Dedifferentiated amniotic fluid mesenchymal stem cell (primary cell): ENCODE data around the gene CDCA8.

Experiments
- DNase-seq: peaks from one replicate; pipeline ENCODE4 v3.0.0-alpha.2; 2016; ENCODE audit errors: extremely low spot score

The CDCA8 gene

DNA sequence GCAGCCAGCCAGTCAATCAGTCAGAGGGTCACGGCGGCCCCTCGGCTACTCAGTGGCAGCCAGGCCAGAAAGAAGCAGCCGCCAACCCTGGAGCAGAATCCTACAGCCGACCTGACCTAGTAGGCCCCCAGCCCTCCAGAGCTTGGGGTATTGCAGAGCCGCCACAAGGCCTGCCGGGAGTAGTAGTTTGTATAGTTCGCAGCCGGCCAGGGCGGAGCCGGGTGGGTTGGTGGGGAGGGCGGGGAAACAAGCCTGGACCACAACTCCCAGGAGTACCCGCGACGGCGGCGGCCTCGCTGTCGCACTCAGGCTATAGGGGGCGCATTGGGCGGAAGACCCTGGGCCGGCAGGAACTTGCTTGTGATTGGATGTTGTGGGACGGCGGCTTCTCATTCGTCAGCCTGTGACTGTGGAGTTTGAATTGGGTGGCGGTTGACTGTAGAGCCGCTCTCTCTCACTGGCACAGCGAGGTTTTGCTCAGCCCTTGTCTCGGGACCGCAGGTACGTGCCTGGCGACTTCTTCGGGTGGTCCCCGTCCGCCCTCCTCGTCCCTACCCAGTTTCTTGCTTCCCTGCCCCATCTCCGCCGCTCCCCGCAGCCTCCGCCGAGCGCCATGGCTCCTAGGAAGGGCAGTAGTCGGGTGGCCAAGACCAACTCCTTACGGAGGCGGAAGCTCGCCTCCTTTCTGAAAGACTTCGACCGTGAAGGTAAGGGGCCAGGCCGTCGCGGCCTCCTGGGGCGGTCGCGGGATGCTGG is at the start of gene CDCA8:
Gene CDCA8 (plus strand): TSS at position 439 of the 756 bp plus-strand sequence. CDS start 175 bp downstream, at position 614.
- peak; percentile 96 for DNase-seq

DNA sequence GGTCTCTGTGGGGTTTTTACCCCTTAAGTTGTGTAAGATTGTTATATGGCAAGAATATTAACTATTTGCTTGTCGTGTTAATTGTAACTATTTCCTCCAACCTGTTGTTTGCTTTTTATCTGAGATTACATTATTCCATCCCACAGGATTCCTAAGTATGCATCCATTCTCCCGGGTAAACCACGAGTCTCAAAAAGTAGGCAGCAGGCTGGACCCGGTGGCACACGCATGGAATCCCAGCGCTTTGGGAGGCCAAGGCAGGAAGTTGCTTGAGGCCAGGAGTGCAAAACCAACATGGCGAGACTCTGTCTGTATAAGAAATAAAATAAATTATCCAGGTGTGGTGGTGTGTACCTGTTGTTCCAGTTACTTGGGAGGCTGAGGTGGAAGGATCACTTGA is 45.0 kb upstream of the CDCA8 start:
- no peak for DNase-seq

DNA sequence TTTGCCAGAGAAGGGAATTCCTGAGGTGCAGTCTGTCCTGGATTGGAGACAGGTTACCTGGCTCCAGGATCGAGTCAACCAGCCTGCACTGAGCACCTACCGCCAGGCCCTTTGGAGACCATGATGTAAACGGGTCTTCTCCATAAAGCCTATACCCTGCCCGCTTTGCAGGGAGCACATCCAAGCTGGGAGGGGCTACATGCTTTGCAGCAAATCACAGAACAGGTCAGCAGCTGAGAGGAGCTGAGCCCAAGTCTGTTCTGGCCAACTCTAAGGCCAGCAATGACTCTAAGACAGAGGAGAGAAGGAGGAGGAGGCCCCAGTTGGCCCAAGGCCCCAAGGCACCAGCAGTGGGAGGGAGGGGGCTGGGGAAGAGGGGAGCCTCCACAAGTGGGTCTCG is 42.1 kb upstream of the CDCA8 start:
- no peak for DNase-seq

DNA sequence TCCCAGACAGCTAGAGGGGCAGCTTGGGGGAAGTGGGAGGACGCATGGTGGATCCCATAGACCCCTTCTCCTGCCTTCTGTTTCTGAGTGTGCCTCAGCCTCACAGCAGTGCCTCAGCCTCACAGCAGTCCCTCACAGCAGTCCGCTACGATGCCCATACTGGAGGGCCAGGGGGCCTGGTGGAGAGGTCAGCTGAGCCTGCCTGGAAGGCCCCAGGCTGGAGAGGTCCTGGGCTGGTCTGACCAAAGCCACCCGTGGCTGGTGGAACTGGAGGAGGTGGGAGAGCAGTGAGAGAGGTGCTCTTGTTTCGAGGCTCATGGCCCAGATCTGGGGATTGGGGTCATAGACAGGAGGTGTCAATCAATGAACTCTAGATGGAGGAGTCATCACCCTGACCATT is 41.6 kb upstream of the CDCA8 start:
- DNase-seq = no peak

DNA sequence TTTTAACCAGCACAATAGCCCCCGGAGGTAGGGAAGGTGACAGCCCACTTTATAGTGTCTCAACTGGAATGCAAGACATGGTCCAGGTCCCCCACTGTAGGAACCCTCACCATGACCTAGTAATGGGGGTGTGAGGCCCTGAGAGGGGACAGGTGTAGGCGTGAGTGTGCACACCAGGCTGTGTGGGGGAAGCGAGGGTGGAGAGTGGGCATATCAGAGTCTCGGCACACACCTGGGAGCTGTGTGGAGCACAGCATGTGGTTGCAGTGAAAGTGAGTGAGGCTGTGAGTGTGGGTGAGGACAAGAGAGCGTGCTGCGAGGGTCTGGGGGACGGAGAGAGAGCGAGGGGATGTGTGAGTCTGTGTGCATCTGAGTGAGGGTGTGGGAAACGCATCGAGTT is 40.5 kb upstream of the CDCA8 start:
- no peak for DNase-seq

DNA sequence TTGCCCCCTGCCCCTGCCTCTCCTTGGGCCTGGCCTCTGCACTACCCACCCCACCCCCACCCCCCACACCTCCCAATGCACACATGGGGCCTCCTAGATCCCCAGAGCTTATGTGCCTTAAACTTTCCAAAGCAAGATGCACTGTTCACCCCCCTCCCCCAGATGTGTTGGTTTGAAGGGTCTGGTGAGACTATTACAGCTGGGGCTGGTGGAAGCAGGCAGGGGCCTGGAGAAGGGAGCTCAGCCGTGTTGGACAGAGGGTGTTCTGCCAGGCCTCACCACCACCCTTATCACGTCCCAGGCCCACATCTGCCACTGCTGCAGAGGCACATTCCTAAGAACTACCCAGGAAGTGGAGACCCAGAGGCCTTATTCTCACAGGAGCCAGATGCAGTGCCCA is 39.3 kb upstream of the CDCA8 start:
- DNase-seq = no peak

DNA sequence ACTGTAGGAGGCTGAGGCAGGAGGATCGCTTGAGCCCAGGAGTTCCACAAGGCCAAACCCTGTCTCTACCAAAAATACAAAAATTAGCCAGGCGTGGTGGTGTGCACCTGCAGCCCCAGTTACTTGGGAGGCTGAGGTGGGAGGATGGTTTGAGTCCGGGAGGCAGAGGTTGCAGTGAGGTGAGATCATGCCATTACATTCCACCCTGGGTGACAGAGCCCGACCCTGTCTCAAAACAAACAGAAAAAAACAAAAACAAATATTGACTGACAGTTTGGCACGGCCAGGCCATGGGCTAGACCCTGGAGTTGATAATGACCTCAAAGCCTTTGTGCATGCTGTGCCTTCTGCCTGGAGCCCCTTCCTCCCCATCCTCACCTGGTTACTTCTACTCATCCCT is 38.4 kb upstream of the CDCA8 start:
- no peak for DNase-seq

DNA sequence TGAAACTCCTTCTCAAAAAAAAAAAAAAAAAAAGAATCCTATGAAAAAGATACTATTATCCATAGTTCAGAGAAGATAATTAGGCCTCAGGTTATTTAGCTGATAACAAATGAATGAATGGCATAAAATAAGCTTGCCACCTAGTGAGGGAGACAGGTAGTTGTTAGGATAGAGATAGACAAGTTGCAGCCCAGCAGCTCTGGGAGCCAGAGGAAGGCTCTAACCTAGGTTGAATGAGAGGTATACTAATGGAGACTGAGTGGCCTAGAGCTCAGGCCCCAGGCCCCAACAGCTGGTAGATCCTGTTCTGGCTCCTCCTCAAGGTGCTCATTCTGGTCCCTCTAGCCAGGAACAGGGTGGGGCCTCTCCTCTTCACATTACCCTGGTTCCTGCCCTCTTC is 37.0 kb upstream of the CDCA8 start:
- no peak for DNase-seq

DNA sequence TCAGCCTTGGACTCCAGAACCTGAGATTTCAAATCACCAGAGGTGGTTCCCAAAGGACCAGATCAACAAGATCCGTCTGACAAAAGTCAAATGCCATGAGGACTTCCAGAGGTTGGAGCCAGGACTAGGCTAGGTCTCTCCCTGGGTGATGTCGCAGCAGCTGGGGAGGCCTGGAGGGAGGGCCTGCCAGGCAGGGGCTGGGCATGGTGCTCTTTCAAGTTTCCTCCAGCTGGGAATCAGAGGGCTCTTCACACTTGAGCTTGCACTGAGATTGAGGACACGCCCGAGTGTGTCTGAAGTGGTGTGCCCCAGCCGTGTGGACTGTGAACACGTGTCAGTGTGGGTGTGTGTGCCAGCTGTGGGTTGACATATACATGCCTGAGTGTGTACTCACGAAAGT is 36.3 kb upstream of the CDCA8 start:
- no peak for DNase-seq

DNA sequence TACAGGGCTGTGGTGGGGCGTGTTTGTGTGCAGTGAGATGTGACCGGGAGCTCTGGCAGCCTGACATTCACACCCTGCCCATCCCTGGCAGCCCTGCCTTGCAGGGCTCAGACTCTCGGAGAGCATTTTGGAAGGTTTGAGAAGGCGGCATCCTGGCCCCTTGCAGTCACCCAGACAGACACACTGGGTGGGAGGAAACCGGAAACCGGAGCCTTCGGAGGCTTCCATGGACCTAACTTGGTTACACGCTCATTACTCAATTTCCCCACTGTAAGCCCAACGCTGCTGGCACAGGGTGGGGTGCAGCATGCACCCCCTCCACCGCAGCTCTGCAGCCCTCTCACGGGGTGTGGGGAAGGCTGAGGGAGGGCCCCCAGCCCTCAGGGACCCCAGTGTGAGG is 35.4 kb upstream of the CDCA8 start:
- no peak for DNase-seq

DNA sequence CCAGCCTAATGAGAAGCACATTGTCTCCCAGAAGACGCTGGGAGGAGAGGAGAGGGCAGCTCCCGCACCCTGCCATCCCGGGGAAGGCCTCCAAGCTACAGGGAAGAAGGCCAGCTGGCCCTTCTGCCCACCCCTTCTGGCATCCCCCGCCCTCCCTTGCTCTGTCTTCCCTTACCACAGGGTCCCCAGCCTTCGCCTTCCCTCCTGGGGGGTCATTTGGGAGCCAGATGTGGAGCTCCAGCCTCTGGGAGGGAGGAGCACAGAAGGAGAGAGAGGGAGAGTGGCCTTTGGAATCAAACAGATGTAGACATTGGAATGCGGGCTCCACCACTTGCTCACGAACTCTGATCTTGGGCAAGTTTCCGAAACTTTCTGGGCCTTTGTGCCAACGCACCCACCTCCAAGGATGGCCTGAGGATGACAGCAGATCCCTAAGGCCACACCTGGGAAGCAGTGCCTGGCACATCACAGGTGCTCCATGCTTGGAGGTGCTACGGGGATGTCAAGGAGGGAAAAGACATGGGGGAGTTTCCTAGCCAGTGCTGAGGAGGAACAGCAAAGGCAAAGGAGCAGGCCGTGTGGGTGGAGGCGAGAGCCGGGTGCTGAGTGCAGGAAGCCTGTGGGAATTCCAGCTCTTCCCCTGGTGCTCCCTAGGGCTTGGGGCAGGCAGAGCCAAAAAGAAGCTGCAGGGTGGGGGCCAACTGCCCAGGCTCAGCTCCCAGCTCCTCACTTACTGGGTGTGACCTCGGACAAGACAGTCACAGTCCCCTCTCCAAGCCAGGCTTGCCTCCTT is 34.5 kb upstream of the CDCA8 start:
- DNase-seq = no peak

DNA sequence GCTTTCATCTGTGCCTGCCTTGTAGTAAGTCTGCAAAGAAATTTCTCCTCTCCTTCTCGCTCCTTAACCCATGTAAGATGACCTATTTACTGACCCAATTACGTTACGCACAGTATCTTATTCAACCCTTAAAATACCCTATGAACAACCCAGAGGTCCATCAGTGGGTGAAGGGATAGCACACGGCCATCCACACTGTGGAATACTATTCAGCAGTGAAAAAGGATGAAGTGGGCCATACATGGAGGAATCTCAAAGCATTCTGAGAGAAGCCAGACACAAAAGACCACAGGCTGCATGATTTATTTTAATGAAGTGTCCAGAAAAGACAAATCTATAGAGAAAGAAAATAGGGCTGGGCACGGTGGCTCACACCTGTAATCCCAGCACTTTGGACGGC is 33.8 kb upstream of the CDCA8 start:
- DNase-seq = no peak

DNA sequence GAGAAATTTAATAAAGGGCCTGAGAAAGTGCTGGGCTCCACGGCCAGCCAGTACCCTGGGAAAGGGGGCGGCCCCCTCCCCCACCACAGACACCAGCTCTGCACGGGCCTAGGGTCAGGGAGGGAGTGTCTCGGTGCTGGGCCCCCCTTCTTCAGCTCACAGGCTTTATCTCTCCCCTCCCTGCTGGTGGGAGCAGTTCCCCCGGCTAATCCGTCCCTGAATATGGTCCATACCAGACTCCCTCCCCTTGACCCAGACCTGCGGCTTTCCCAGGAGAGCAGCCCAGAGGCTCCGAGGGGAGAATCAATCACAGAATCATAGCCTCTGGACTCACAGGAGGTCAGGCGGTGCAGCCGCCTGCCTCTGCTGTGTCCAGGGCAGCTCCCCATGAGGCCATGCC is 31.7 kb upstream of the CDCA8 start:
- DNase-seq = no peak

DNA sequence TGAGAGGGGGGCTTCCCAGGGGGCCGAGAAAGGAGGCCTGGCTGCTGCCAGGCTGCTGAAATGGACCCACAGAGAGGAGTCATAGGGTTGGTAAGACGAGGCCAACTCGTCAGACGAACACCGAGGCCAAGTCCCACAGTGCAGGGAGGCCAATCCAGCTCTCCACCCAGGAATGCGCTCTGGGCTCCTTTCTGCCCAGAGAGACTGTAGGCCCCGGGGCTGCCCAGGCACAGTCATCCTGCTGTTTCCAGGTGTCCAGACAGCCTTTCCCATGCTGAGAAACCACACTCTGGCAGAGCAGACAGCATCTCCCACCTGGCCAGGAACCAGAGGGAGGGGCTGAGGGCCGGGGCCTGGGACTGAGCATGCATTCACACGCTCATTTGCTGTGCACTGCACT is 30.9 kb upstream of the CDCA8 start:
- DNase-seq = no peak

DNA sequence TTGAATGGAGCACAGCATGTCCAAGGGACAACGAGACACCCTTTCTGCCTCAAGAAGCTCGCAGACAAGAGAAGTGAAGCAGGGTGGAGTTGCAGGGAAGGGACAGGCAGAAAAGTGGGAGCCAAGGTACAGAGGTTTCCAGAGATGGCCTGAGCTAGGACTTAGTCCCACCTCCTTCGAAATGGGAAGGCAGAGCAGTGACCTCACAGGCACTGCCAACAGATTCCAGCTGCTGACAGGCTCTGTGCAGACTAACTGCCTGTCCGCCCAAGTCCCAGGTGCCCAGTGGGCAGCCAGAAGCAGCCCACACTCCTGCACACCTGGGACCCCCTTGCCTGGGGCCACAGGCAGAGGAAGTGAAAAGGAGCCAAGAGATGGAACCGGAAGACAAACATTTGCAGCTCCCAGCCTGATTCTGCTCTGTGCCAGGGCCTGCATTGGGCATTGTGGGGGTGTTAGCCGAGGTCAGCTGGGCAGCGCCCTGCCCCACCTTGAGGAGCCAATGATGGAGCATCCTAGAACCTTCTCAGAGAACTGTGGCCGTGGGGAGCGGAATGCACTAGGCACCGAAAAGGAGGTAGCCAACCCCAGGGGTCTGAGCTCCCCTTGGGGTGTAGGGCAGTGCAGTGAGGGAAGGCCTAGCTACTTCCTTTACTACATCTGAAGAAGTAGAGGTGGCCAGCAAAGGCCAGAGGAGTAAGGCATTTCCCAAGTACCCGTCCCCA is 30.1 kb upstream of the CDCA8 start:
- no peak for DNase-seq

DNA sequence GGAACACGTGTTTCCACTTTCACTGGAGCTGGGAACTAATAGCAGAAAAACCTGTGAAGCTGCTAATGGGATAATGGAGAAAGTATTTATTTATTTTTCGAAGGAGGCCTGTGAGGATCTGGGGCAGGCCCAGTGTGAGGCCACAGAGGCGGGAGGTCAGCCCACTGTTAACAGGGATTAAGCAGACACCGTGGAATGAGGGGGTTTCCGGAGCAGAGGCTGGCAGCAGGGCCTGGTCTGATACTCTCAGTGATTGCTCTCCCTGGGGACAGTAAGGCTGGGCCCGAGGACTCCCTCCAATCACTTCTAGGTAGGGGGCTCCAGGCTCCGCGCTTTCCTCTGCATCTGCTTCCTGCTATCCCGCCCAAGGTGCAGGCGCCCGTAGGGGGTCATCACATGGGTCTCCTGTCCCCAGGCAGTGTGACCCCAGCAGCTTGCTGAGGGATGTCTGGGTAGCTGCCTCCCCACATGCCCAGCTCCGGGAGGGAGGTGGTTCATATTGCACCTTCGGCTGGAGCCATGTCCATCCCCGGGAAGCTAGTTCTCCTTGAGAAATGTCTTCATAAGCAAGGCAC is 28.8 kb upstream of the CDCA8 start:
- DNase-seq = no peak

DNA sequence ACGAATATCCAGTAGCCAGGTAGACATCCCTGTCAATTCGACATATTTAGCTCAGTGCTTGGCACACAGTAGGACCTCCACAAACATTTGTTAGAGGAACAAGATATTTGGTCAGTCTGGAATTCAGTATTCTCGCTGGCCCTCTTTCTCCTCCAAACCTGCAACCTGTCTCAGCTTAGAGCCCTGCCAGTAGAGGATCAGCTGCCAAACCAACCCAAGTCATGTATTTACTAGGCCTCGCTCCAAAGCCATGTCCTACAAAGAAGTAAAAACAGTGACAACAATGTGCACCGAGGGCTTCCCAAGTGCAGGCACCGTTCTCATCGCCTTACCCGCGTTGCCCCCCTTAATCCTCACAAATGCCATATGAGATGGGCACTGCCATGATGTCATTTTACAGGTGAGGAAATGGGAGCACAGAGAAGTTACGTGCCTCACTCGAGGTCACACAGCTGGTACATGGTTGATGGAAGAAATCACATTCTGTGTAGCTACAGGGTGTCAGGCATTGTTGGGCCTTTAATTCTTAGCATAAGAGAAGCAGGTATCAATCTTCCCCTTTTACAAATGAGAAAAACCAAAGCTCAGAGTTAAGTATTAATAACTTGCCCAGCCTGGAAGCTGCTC is 26.0 kb upstream of the CDCA8 start:
- no peak for DNase-seq

DNA sequence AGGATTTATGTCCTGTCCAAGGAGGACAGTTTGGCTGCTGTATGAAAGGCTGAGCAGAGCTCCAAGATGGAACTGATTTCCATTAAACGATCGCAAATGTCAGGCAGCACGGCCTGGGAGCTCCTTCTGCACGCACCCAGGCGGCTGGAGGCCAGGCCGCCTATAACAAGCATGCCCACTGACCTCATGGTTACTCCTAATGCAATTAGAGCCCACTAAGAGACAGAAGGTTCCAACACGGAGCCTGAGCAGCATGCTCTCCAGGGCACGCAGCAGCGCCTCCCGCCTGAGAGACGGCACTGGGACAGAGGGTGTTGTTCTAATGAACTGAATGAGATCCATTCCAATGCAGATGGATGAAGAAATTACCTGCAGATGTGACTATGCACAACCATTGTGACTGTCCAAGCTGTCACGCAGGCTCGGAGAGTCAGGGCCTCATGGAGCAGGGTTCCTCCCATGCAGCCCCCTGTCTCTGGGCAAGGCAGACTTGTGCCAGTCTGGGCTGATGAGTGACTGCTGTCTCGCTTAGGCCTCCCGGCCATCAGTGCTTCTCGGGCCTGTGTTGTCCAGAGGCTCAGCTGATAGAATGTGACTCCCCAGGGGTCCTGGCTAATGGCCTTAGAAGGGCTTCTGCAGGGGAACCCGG is 25.2 kb upstream of the CDCA8 start:
- no peak for DNase-seq

DNA sequence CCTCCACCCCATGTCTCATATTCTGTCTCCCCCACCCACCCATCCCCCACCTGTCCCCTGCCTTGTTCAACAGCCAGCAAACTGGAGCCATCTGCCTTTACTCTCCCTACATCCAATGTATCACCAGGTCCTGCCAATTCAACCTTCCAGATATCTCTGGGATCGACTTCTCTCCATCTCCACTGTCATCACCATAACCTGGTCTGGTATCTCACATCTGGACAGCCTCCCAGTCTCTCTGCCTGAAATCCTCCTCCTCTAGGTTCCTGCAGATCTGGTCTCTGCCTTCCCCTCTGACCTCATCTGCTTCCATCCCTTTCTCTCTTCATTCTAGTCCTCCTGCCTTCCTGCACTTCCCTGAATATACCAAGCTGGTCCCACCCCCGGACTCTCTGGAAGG is 22.2 kb upstream of the CDCA8 start:
- DNase-seq = no peak

DNA sequence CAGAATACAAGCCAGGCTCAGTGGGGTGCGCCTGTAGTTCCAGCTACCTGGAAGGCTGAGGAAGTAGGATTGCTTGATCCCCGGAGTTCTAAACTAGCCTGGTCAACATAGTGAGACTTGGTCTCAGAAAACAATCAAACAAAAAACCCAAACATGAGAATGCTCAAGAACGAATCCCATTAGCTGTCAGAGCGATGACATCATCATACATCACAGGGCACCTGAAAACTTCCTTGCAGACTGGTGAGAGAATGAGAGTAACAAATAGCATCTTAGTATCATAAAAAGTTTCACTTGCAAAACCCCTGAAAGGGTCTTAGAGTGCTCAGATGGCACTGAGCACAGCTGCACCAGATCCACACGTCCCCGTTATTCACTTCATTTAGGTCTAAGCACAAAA is 21.1 kb upstream of the CDCA8 start:
- no peak for DNase-seq

DNA sequence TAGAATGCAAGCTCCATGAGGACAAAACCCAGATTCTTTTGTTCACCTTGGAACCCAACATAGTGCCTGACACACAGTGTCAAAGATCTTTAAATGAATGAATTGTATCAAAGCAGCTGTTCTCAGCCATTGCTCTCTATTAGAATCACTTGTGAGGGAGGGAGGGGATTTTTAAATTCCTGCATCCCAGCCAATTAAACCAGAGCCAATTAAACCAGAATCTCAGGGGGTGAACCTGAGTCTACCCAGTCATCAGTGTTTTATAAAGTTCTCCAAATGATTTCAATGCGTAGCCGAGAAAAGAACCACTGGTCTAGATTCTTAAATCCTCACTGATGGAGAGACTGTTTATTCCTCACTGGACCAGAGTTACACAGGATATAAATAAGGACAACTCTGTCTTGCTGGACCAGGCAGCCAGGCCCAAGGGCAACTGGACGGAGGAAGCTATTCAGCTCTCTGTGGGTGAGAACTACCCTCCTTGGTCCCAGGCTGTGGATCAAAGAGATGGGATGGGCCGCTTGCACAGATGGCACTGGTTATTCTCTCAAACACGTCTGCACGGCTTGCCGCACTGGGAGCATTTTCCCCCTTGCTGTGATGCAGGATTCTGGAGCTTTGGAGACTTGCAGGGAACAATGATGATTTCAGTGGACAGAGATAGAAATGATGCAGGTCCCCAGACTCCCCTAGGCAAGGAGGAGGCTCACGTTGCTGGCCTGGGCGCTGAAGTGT is 20.0 kb upstream of the CDCA8 start:
- DNase-seq = no peak
